Measurements from ENCODE around the gene CALM1.

- TF ChIP-seq CTCF (IDR thresholded peaks at IDR 0.05; ENCODE audit: insufficient read depth, low read depth, low read length) = no peak
- no peak for TF ChIP-seq EZH2 (IDR thresholded peaks at IDR 0.05; ENCODE audit: insufficient read depth, low read length)
These were observed 14.2 kb upstream of the CALM1 start for GRCh38 chr14:90382491-90383125.

All from astrocyte (in vitro differentiated cells and primary cell).